Esophagus squamous epithelium (tissue), 5 donors: ENCODE measurements around the gene PLD6. TPM values are rescaled to one million over a fixed set of nuclear protein-coding genes. Genes with fewer than 3 reads are reported as not detected.

ENCODE experiments used
- DNase-seq: peaks from one replicate; lab custom pipeline; 2025; lab: John Stamatoyannopoulos, UW
- H3K27ac ChIP-seq, 4 donors: fragments of 200-600 bp; sonication (generic); one replicate each; pipeline ENCODE4 v1.5.1; 2016 to 2019; ENCODE audit warnings: mild to moderate bottlenecking in 1 of 4
- H3K27me3 ChIP-seq, 4 donors: fragments of 200-600 bp; sonication (generic); 1 replicate in 3 of 4; 2 replicates in 1 of 4; pipeline versions ENCODE4 v1.5.1 to v1.6.0; 2017 to 2021; ENCODE audit warnings: antibody characterized with exemption in 1 of 4
- H3K36me3 ChIP-seq, 3 donors: fragments of 200-600 bp; sonication (generic); one replicate each; pipeline ENCODE4 v1.5.1; 2016 to 2019
- H3K4me1 ChIP-seq, 3 donors: fragments of 200-600 bp; sonication (generic); one replicate each; pipeline ENCODE4 v1.5.1; 2017 to 2019
- H3K4me3 ChIP-seq, 4 donors: fragments of 200-600 bp; sonication (generic); 1 replicate in 3 of 4; 2 replicates in 1 of 4; pipeline ENCODE4 v1.5.1; 2016 to 2019; ENCODE audit warnings: mild to moderate bottlenecking in 2 of 4, moderate library complexity in 1 of 4
- H3K9me3 ChIP-seq, 3 donors: fragments of 200-600 bp; sonication (generic); one replicate each; pipeline ENCODE4 v1.5.1; 2016 to 2019
- CTCF ChIP-seq, 6 experiments: fragments of 450-650 bp in 4 of 6; fragments of 200-600 bp in 2 of 6; sonication (generic) in 2 of 6; IDR thresholded peaks; one replicate each; pipeline ENCODE4 v1.5.1; 2016 to 2019; ENCODE audit warnings: antibody characterized with exemption in 6 of 6, mild to moderate bottlenecking in 4 of 6, moderate library complexity in 4 of 6
- POLR2A ChIP-seq, 4 donors: fragments of 450-650 bp; IDR thresholded peaks; one replicate each; pipeline ENCODE4 v1.6.1; 2017; ENCODE audit warnings: antibody characterized with exemption in 4 of 4, mild to moderate bottlenecking in 4 of 4, moderate library complexity in 3 of 4
- WGBS, 2 donors: methylation state at CpG; one replicate each; pipeline ENCODE4 v1.1.5; 2018; 5-methylcytosine and 5-hydroxymethylcytosine counted together
- intact Hi-C: fragments of 100-400 bp; cut with DNase I; formaldehyde crosslinking; loops from one replicate; pipeline ENCODE4 v1.15.0; 2022
- total RNA-seq, 4 donors: library from RNA; depleted of rRNA; stranded (reverse); fragments of >200 nt; gene quantifications; one replicate each; pipeline ENCODE4 v1.1.0, GENCODE V29; 2016
- donor health status: DM: yes; HTN: yes; CAD: no.

PLD6 gene
- total RNA-seq, 4 donors from 2014 or later = 0.45 to 1.9 (median 0.95) TPM

DNA sequence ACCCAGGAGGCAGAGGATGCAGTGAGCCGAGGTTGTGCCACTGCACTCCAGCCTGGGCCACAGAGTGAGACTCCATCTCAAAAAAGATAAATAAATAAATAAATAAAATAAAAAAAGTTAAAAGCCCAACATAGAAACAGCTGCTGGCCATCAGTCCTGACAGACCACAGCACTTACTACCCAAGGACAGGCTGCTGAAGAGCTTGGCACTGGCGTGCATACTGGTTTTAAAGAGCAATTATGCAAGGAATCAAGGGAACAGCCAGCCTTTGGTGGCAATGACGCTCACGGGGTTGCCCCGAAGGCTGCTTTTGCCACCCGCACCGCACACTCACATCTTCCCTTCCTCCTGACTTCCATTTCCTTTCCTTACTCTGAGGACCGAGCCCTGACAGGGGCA is 4.2 kb downstream of the PLD6 start:
- intact Hi-C loops = no loop called here
- peak overlapping the region in 2 of 4 donors; percentile 47 to 90 for H3K27ac ChIP-seq

GRCh38 chr17:17201271-17201670 is 4.9 kb downstream of the PLD6 start:
- Histone ChIP-seq H3K4me3 (no peak overlapping the region), H3K36me3 (no peaks in the 10 kb centered on the region), H3K4me1 (peaks cover 25 to 72% (median 30%) of the 10 kb centered on the region in 3 donors), H3K27me3 (no peaks in the 10 kb centered on the region), H3K9me3 (no peaks in the 10 kb centered on the region), H3K27ac (peak overlapping the region in 3 of 4 donors; percentile 9 to 90 (median 73))
- TF ChIP-seq POLR2A (IDR thresholded peaks at IDR 0.05) = no peak
- no peak for TF ChIP-seq CTCF (IDR thresholded peaks at IDR 0.05)
- DNase-seq = no peak
- intact Hi-C loops = no loop called here
- 83 to 87% methylated on average over 10 of the region's 10 CpGs for WGBS, 2 donors

More for the DNA sequence above, 4.2 kb downstream of the PLD6 start:
- H3K36me3 ChIP-seq = no peaks in the 10 kb centered on the region
- no peak for TF ChIP-seq CTCF (IDR thresholded peaks at IDR 0.05)
- TF ChIP-seq POLR2A (IDR thresholded peaks at IDR 0.05) = no peak
- no peak for DNase-seq
- H3K4me3 ChIP-seq = no peak overlapping the region
- 89 to 93% methylated on average over 7 to 8 of the region's 8 CpGs for WGBS, 2 donors
- peaks cover 28 to 77% (median 35%) of the 10 kb centered on the region in 3 donors for H3K4me1 ChIP-seq
- no peaks in the 10 kb centered on the region for H3K9me3 ChIP-seq
- no peaks in the 10 kb centered on the region for H3K27me3 ChIP-seq

- H3K4me1 ChIP-seq = peaks cover 24 to 67% (median 30%) of the 10 kb centered on the region in 3 donors
- peak overlapping the region; percentile 9 to 90 (median 75) for H3K27ac ChIP-seq
- H3K4me3 ChIP-seq = no peak overlapping the region
- no peaks in the 10 kb centered on the region for H3K9me3 ChIP-seq
- WGBS, 2 donors = 74 to 83% methylated on average over 4 to 5 of the region's 5 CpGs
- no peaks in the 10 kb centered on the region for H3K36me3 ChIP-seq
- no peak for TF ChIP-seq POLR2A (IDR thresholded peaks at IDR 0.05)
- no peak for TF ChIP-seq CTCF (IDR thresholded peaks at IDR 0.05)
- no peak for DNase-seq
- intact Hi-C loops = no loop called here
- no peaks in the 10 kb centered on the region for H3K27me3 ChIP-seq
These were observed 5.3 kb downstream of the PLD6 start for GRCh38 chr17:17200831-17201230.

- DNase-seq = no peak
- Histone ChIP-seq H3K4me3 (no peak overlapping the region), H3K36me3 (no peaks in the 10 kb centered on the region), H3K27me3 (no peaks in the 10 kb centered on the region), H3K9me3 (no peaks in the 10 kb centered on the region), H3K4me1 (peaks cover 19 to 62% (median 25%) of the 10 kb centered on the region in 3 donors), H3K27ac (peak overlapping the region in 3 of 4 donors; percentile 73 to 90 (median 77))
- intact Hi-C loops = no loop called here
- WGBS, 2 donors = 67 to 74% methylated on average over 6 to 7 of the region's 7 CpGs
- TF ChIP-seq CTCF (IDR thresholded peaks at IDR 0.05) = no peak
- no peak for TF ChIP-seq POLR2A (IDR thresholded peaks at IDR 0.05)
These were observed 5.8 kb downstream of the PLD6 start for GRCh38 chr17:17200311-17200710.

- TF ChIP-seq POLR2A (IDR thresholded peaks at IDR 0.05) = no peak
- TF ChIP-seq CTCF (IDR thresholded peaks at IDR 0.05) = no peak
- Histone ChIP-seq H3K36me3 (no peaks in the 10 kb centered on the region), H3K4me1 (peaks cover 0 to 42% (median 10%) of the 10 kb centered on the region in 3 donors), H3K27ac (no peak overlapping the region), H3K9me3 (no peaks in the 10 kb centered on the region), H3K4me3 (no peak overlapping the region), H3K27me3 (no peaks in the 10 kb centered on the region)
- 67 to 100% methylated on average over 1 of the region's 1 CpG for WGBS, 2 donors
- no peak for DNase-seq
- intact Hi-C loops = no loop called here
These were observed 7.9 kb downstream of the PLD6 start for GRCh38 chr17:17198281-17198680.
